AG04450 (cell line): ENCODE data around the gene TRHDE. TPM values are rescaled to one million over a fixed set of nuclear protein-coding genes. Genes with fewer than 3 reads are reported as not detected.

Experiments
- CTCF ChIA-PET: fragments of 300-600, 350-600 bp; formaldehyde crosslinking; extraction: SDS; loops from one replicate; lab custom pipeline; 2022; ENCODE audit warnings: antibody characterized with exemption, inconsistent platforms; lab: Charles Lee
- POLR2A ChIA-PET: fragments of 350-600 bp; formaldehyde crosslinking; extraction: SDS; loops from one replicate; lab custom pipeline; 2021; ENCODE audit warnings: antibody characterized with exemption, inconsistent platforms; lab: Yijun Ruan, JAX
- DNase-seq: peaks from one replicate; pipeline ENCODE4 v3.0.0-alpha.2; 2011; ENCODE audit warnings: low read depth, low spot score
- H3K27ac ChIP-seq: one replicate; pipeline ENCODE4 v1.5.1; 2012; ENCODE audit warnings: low read depth, low read length, control low read depth
- H3K27me3 ChIP-seq: one replicate; pipeline ENCODE4 v1.6.0; 2012; ENCODE audit warnings: low read length; ENCODE audit not compliant: control insufficient read depth, insufficient read depth
- H3K4me3 ChIP-seq: 2 replicates; pipeline ENCODE4 v1.5.1; 2011; ENCODE audit warnings: mild to moderate bottlenecking, low read depth, low read length, control low read depth
- H3K9me3 ChIP-seq: 2 replicates; pipeline ENCODE4 v1.5.1; 2012; ENCODE audit warnings: low read length; ENCODE audit not compliant: control insufficient read depth, insufficient read depth
- CTCF ChIP-seq: IDR thresholded peaks from 2 replicates; pipeline ENCODE4 v1.5.1; 2011; ENCODE audit warnings: low read depth, low read length, control low read depth, inconsistent platforms
- polyA plus RNA-seq: library from polyadenylated mRNA; depleted of rRNA; stranded (reverse); fragments of >200 nt; gene quantifications from 2 replicates; pipeline ENCODE4 v1.2.3, GENCODE V29; 2011

Gene TRHDE
- polyA plus RNA-seq, 1 experiment: 90.7 TPM

GRCh38 chr12:72388322-72388721, 116.2 kb downstream of the TRHDE start:
- CTCF ChIA-PET: no interaction called here
- no peak overlapping the region for H3K27ac ChIP-seq
- no peaks in the 10 kb centered on the region for H3K9me3 ChIP-seq
- DNase-seq: no peak
- no peak for TF ChIP-seq CTCF
- H3K4me3 ChIP-seq: no peak overlapping the region
- no peaks in the 10 kb centered on the region for H3K27me3 ChIP-seq
- POLR2A ChIA-PET: no interaction called here

- H3K9me3 ChIP-seq: no peaks in the 10 kb centered on the region
- no peak for DNase-seq
- no peak for TF ChIP-seq CTCF
- CTCF ChIA-PET: no interaction called here
- no peak overlapping the region for H3K4me3 ChIP-seq
- H3K27me3 ChIP-seq: no peaks in the 10 kb centered on the region
- H3K27ac ChIP-seq: no peak overlapping the region
- POLR2A ChIA-PET: no interaction called here
Observed at GRCh38 chr12:72390146-72390545, 118.0 kb downstream of the TRHDE start.

- no peaks in the 10 kb centered on the region for H3K27me3 ChIP-seq
- DNase-seq: no peak
- no peak for TF ChIP-seq CTCF
- POLR2A ChIA-PET: no interaction called here
- CTCF ChIA-PET: no interaction called here
- H3K4me3 ChIP-seq: no peak overlapping the region
- H3K27ac ChIP-seq: no peak overlapping the region
- no peaks in the 10 kb centered on the region for H3K9me3 ChIP-seq
Observed at GRCh38 chr12:72406111-72406510, 133.9 kb downstream of the TRHDE start.

- H3K9me3 ChIP-seq: no peaks in the 10 kb centered on the region
- H3K4me3 ChIP-seq: no peak overlapping the region
- TF ChIP-seq CTCF: no peak
- ChIA-PET CTCF (interaction anchor here (0.7 kb wide), 1 partner anchor 490 kb away, joined by 3 read pairs; no protein-coding TSS in a partner anchor), POLR2A (no interaction called here)
- no peaks in the 10 kb centered on the region for H3K27me3 ChIP-seq
- no peak overlapping the region for H3K27ac ChIP-seq
- DNase-seq: no peak
Observed at GRCh38 chr12:72432037-72432604, 160.0 kb downstream of the TRHDE start.

GRCh38 chr12:72433298-72433697, 161.1 kb downstream of the TRHDE start:
- ChIA-PET POLR2A (no interaction called here), CTCF (interaction anchor here (1.3 kb wide), 1 partner anchor 416 kb away, joined by 5 read pairs; no protein-coding TSS in a partner anchor)
- H3K27ac ChIP-seq: no peak overlapping the region

More at GRCh38 chr12:72433298-72433697, 161.1 kb downstream of the TRHDE start:
- no peak for TF ChIP-seq CTCF
- DNase-seq: no peak
- no peaks in the 10 kb centered on the region for H3K27me3 ChIP-seq
- no peaks in the 10 kb centered on the region for H3K9me3 ChIP-seq
- no peak overlapping the region for H3K4me3 ChIP-seq
